DMS153 (cell line): ENCODE results near the gene LUC7L.
"Not testable (repeated sequence)": the region's sequence is repeated elsewhere in the genome, so short reads cannot be mapped to it uniquely, and the experiment has no call there.

Source experiments
- DNase-seq: peaks from one replicate; lab custom pipeline; 2025; lab: John Stamatoyannopoulos, UW

Gene LUC7L

GRCh38 chr16:180101-180675 lies 49.1 kb downstream of the LUC7L start, which contains the start of gene HBQ1:
Gene HBQ1, plus strand, starts transcription at chr16:180459. Its CDS starts 28 bp downstream, at chr16:180487.
- DNase-seq, result no peak

- no peak for DNase-seq
These were observed 49.8 kb downstream of the LUC7L start for GRCh38 chr16:179211-180092.

- no peak for DNase-seq
These were observed 50.6 kb downstream of the LUC7L start for GRCh38 chr16:178668-179015.

- DNase-seq, result peak; percentile 34
These were observed 51.1 kb downstream of the LUC7L start for GRCh38 chr16:177981-178667.

DNA sequence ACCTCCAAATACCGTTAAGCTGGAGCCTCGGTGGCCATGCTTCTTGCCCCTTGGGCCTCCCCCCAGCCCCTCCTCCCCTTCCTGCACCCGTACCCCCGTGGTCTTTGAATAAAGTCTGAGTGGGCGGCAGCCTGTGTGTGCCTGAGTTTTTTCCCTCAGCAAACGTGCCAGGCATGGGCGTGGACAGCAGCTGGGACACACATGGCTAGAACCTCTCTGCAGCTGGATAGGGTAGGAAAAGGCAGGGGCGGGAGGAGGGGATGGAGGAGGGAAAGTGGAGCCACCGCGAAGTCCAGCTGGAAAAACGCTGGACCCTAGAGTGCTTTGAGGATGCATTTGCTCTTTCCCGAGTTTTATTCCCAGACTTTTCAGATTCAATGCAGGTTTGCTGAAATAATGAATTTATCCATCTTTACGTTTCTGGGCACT lies 51.8 kb downstream of the LUC7L start:
- no peak for DNase-seq

GRCh38 chr16:176477-177382 lies 52.5 kb downstream of the LUC7L start, which contains the start of gene HBA1:
Gene HBA1, plus strand, starts transcription at chr16:176680. Its CDS starts 37 bp downstream, at chr16:176717.
- DNase-seq, result not testable (repeated sequence)

- DNase-seq, result not testable (repeated sequence)
These were observed 53.2 kb downstream of the LUC7L start for GRCh38 chr16:176006-176405.

- DNase-seq, result no peak
These were observed 54.0 kb downstream of the LUC7L start for GRCh38 chr16:175011-175949.

GRCh38 chr16:173928-174769 lies 55.1 kb downstream of the LUC7L start:
- DNase-seq, result not testable (repeated sequence)

GRCh38 chr16:173211-173854 lies 55.9 kb downstream of the LUC7L start:
- DNase-seq, result not testable (repeated sequence)

- not testable (repeated sequence) for DNase-seq
These were observed 56.8 kb downstream of the LUC7L start, which contains the start of gene HBA2 for GRCh38 chr16:172374-172941. Gene HBA2, plus strand, starts transcription at chr16:172876. Its CDS starts 37 bp downstream, at chr16:172913.

- DNase-seq, result no peak
These were observed 58.5 kb downstream of the LUC7L start for GRCh38 chr16:170788-171187.

- not testable (repeated sequence) for DNase-seq
These were observed 59.2 kb downstream of the LUC7L start for GRCh38 chr16:170088-170507.

DNA sequence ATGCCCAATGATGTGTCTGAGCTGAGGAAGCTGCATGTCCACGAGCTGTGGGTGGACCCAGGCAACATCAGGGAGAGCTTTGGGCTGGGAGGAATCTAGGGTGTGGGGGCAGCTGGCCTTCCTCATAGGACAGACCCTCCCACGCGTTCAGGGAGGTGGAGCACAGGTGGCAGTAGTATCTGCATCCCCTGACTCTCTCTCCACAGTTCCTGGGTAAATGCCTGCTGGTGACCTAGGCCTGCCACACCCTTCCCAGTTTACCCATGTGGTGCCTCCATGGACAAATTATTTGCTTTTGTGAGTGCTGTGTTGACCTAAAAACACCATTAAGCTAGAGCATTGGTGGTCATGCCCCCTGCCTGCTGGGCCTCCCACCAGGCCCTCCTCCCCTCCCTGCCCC lies 60.2 kb downstream of the LUC7L start:
- DNase-seq, result peak; percentile 31

GRCh38 chr16:168424-168823 lies 60.8 kb downstream of the LUC7L start:
- peak; percentile 21 for DNase-seq

GRCh38 chr16:167122-167690 lies 62.0 kb downstream of the LUC7L start:
- DNase-seq, result no peak

GRCh38 chr16:166375-167121 lies 62.7 kb downstream of the LUC7L start:
- no peak for DNase-seq
